ENCODE results near the gene POU2AF3.

DNA sequence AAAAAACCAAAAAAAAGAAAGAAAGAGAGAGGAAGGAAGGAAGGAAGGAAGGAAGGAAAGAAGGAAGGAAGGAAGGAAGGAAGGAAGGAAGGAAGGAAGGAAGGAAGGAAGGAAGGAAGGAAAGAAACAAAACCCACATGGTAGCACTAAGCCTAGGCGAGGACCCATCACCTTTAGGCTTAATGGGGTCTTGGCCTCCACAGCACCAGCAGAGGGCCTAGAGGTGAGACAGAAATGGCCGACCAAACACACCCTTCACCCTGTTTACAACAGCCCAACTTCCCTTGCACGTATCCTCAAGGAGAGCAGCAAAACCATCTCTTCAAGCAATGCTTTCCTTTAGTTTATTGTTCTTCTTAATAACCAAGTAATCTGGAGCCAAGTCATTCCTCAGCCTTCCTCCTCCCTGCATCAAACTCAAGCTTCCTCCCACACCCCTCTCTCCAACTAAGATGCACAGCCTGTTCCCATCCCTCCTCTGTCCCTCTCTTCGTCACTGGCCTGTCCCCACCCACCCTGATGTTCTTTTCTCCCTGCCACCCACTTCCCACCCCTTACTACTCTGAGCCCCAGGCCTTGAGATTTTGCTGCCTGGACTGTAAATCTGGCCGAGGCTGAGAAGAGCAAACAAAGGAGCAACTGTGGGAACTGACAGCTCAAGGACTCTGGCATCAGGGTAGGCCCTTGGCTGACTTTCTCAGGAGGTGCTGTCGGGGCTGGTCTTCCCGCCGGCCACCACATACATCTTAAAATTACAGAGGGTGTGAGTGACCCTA is 54.8 kb downstream of the POU2AF3 start:
- TF ChIP-seq, protein P1, sequence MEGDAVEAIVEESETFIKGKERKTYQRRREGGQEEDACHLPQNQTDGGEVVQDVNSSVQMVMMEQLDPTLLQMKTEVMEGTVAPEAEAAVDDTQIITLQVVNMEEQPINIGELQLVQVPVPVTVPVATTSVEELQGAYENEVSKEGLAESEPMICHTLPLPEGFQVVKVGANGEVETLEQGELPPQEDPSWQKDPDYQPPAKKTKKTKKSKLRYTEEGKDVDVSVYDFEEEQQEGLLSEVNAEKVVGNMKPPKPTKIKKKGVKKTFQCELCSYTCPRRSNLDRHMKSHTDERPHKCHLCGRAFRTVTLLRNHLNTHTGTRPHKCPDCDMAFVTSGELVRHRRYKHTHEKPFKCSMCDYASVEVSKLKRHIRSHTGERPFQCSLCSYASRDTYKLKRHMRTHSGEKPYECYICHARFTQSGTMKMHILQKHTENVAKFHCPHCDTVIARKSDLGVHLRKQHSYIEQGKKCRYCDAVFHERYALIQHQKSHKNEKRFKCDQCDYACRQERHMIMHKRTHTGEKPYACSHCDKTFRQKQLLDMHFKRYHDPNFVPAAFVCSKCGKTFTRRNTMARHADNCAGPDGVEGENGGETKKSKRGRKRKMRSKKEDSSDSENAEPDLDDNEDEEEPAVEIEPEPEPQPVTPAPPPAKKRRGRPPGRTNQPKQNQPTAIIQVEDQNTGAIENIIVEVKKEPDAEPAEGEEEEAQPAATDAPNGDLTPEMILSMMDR (IDR thresholded peaks at IDR 0.05; ENCODE audit: low read depth, low read length) = no peak
- TF ChIP-seq, protein P2, sequence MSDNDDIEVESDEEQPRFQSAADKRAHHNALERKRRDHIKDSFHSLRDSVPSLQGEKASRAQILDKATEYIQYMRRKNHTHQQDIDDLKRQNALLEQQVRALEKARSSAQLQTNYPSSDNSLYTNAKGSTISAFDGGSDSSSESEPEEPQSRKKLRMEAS (IDR thresholded peaks at IDR 0.05; ENCODE audit: low read depth, low read length) = no peak

Data from NB4 (cell line).